Progenitor cell of endocrine pancreas (in vitro differentiated cells): ENCODE results near the gene NEO1. TPM values are rescaled to one million over a fixed set of nuclear protein-coding genes. Genes with fewer than 3 reads are reported as not detected.

Source experiments
- DNase-seq: peaks from one replicate; pipeline ENCODE4 v3.0.0; 2021; ENCODE audit warnings: low spot score; ENCODE audit not compliant: unreplicated experiment
- H3K27ac Mint-ChIP-seq: 2 replicates; pipeline ENCODE4 v1.8.0; 2021; ENCODE audit warnings: mild to moderate bottlenecking, moderate library complexity, mixed read lengths
- H3K27me3 Mint-ChIP-seq: 2 replicates; pipeline ENCODE4 v1.8.0; 2021; ENCODE audit warnings: mixed read lengths
- H3K36me3 Mint-ChIP-seq: 2 replicates; pipeline ENCODE4 v1.8.0; 2022; ENCODE audit warnings: mixed read lengths; ENCODE audit not compliant: insufficient read depth
- H3K4me1 Mint-ChIP-seq: 2 replicates; pipeline ENCODE4 v1.8.0; 2021; ENCODE audit warnings: low read depth, mixed read lengths
- H3K4me3 Mint-ChIP-seq: 2 replicates; pipeline ENCODE4 v1.8.0; 2021; ENCODE audit warnings: low read depth, mild to moderate bottlenecking, moderate library complexity, mixed read lengths
- H3K9me3 Mint-ChIP-seq: 2 replicates; pipeline ENCODE4 v1.8.0; 2021; ENCODE audit warnings: low read depth, mixed read lengths
- CTCF ChIP-seq: fragments of 200-600 bp; sonication (generic); IDR thresholded peaks from one replicate; pipeline ENCODE4 v1.5.0; 2021; ENCODE audit warnings: antibody characterized with exemption, mild to moderate bottlenecking; ENCODE audit not compliant: unreplicated experiment
- total RNA-seq: library from RNA; stranded (reverse); gene quantifications from 2 replicates; pipeline ENCODE4 v1.2.1, GENCODE V29; 2021

The NEO1 gene
- total RNA-seq, 1 donor from 2014 or later = 118 TPM

GRCh38 chr15:73009066-73010056 is 42.9 kb upstream of the NEO1 start:
- H3K36me3 Mint-ChIP-seq = no peaks in the 10 kb centered on the region
- no peak for DNase-seq
- H3K27me3 Mint-ChIP-seq = no peaks in the 10 kb centered on the region
- no peaks in the 10 kb centered on the region for H3K4me1 Mint-ChIP-seq
- H3K4me3 Mint-ChIP-seq = no peak overlapping the region
- H3K9me3 Mint-ChIP-seq = no peaks in the 10 kb centered on the region
- no peak overlapping the region for H3K27ac Mint-ChIP-seq
- no peak for TF ChIP-seq CTCF

DNA sequence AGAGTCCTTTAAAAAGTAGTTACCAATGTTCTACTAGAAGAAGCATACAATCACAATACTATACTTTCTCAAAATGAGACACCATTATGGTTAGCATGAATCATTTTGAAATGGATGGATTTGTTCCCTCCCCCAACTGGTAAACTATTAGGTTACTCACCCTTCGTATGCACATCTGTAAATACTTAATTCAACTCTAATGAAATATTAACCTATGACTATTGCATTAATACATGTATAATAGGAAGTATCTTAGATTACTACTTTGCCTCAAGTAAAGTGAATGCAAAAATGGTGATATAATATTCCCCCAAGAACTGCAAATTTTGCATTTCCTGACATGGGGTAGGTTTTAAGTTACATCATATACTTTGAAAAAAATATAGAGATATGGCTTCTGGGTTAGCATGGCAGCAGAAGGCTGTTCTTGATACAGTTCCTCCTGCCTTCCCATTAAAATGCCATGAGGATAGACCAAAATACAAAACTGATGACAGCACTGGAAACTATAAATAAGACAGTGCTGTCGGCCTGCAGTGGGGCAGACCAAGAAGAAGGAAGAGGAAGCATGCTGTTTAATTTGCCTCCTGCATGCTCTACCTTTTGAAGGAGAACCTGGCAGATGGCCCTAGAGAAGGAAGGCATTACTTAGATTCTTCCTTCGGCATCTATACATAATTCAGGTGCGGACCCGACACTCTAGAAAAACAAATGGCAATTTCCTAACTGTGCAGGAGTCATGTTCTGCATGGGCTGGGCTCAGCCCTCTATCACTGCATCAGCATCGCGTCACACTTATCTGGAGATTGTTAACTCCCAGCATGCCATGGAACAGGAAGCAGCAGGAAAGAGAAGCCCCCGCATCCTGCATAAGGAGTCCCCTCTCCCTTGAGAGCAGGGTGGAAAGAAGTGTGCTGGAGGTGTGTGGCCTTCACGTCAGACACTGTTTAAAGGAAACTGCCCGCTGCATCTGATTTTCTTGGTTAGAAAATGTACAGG is 41.8 kb upstream of the NEO1 start:
- no peak for TF ChIP-seq CTCF
- Mint-ChIP-seq H3K27me3 (no peaks in the 10 kb centered on the region), H3K4me3 (no peak overlapping the region), H3K27ac (no peak overlapping the region), H3K9me3 (no peaks in the 10 kb centered on the region), H3K4me1 (no peaks in the 10 kb centered on the region), H3K36me3 (no peaks in the 10 kb centered on the region)
- DNase-seq = no peak

GRCh38 chr15:73014904-73015303 is 37.4 kb upstream of the NEO1 start:
- TF ChIP-seq CTCF = no peak
- H3K36me3 Mint-ChIP-seq = no peaks in the 10 kb centered on the region
- H3K27ac Mint-ChIP-seq = no peak overlapping the region
- no peaks in the 10 kb centered on the region for H3K27me3 Mint-ChIP-seq
- H3K9me3 Mint-ChIP-seq = no peaks in the 10 kb centered on the region
- DNase-seq = no peak
- H3K4me1 Mint-ChIP-seq = peaks cover 2% of the 10 kb centered on the region
- H3K4me3 Mint-ChIP-seq = no peak overlapping the region

DNA sequence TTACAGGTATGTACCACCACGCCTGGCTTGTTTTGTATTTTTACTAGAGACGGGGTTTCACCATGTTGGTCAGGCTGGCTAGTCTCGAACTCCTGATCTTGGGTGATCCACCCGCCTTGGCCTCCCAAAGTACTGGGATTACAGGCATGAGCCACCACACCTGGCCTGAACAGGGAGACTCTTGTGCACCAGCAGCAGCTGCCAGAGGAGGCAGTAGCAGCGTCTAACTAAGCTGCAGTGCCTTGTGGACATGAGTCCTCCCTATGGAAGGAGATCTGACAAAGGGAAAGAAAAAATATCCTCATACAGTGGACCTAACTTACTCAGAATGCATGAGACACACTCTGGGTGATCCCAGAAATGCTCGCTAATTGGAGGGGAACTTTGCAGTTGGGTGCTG is 36.8 kb upstream of the NEO1 start:
- H3K4me3 Mint-ChIP-seq = no peak overlapping the region
- no peak for DNase-seq
- no peaks in the 10 kb centered on the region for H3K27me3 Mint-ChIP-seq
- no peaks in the 10 kb centered on the region for H3K36me3 Mint-ChIP-seq
- no peak for TF ChIP-seq CTCF
- H3K9me3 Mint-ChIP-seq = no peaks in the 10 kb centered on the region
- peaks cover 2% of the 10 kb centered on the region for H3K4me1 Mint-ChIP-seq
- H3K27ac Mint-ChIP-seq = no peak overlapping the region

DNA sequence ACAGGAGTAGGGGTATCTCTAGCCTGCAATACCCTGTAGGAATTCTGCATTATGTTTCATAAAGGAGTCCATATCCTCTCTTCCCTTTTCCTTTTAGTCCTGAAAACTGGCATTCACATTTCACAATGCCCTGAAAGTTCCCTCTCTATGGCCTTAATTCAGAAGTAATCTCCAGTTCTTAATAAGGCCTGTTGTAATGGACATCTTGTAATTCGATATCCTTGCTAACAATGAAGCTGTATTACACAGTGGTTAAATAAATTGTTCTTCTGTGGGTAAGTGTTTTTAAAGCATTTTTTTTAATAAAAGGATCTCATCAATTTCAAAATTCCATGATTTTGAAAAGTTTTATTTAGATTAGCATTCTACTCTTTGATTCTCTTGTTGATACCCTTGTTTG is 34.3 kb upstream of the NEO1 start:
- no peak overlapping the region for H3K4me3 Mint-ChIP-seq

More for the DNA sequence above, 34.3 kb upstream of the NEO1 start:
- Mint-ChIP-seq H3K4me1 (peaks cover 2% of the 10 kb centered on the region), H3K36me3 (no peaks in the 10 kb centered on the region), H3K27me3 (peaks cover 7% of the 10 kb centered on the region), H3K27ac (no peak overlapping the region), H3K9me3 (no peaks in the 10 kb centered on the region)
- TF ChIP-seq CTCF = no peak
- no peak for DNase-seq
